ENCODE data around the gene TFCP2L1.

- TF ChIP-seq CTCF (IDR thresholded peaks at IDR 0.05) (no peak), POLR2A (IDR thresholded peaks at IDR 0.05) (no peak)
Measured at GRCh38 chr2:121211251-121211650, 73.8 kb downstream of the TFCP2L1 start.
